Ectodermal cell (in vitro differentiated cells): Measurements from ENCODE around the gene NDST1.

Source experiments
- H3K27ac ChIP-seq: 2 replicates; pipeline ENCODE4 v1.7.0; 2013; ENCODE audit warnings: mild to moderate bottlenecking, low read depth, low read length; ENCODE audit not compliant: insufficient read depth, poor library complexity, severe bottlenecking
- H3K27me3 ChIP-seq: 2 replicates; pipeline ENCODE4 v1.7.0; 2013; ENCODE audit warnings: mild to moderate bottlenecking, low read length; ENCODE audit not compliant: insufficient read depth, control insufficient read depth, poor library complexity, severe bottlenecking
- H3K36me3 ChIP-seq: one replicate; pipeline ENCODE4 v1.7.0; 2013; ENCODE audit warnings: low read length; ENCODE audit not compliant: control insufficient read depth, insufficient read depth
- H3K4me1 ChIP-seq: one replicate; pipeline ENCODE4 v1.7.0; 2013; ENCODE audit warnings: low read length; ENCODE audit not compliant: control insufficient read depth, insufficient read depth
- H3K4me3 ChIP-seq: 2 replicates; pipeline ENCODE4 v1.7.0; 2013; ENCODE audit warnings: low read depth, low read length, control low read depth; ENCODE audit not compliant: insufficient read depth
- H3K9me3 ChIP-seq: 2 replicates; pipeline ENCODE4 v1.7.0; 2013; ENCODE audit warnings: mild to moderate bottlenecking, low read length, moderate library complexity; ENCODE audit not compliant: control insufficient read depth
- WGBS, 2 experiments: methylation state at CpG; one replicate each; pipeline ENCODE4 v1.1.7; 2013; ENCODE audit warnings: missing lambda C conversion rate in 2 of 2; 5-methylcytosine and 5-hydroxymethylcytosine counted together

NDST1 gene

GRCh38 chr5:150584556-150585335 lies 76.8 kb downstream of the NDST1 start:
- no peaks in the 10 kb centered on the region for H3K36me3 ChIP-seq
- no peak overlapping the region for H3K27ac ChIP-seq
- 86 to 91% methylated on average over 12 of the region's 12 CpGs for WGBS, 2 experiments
- no peak overlapping the region for H3K4me3 ChIP-seq
- peaks cover 8% of the 10 kb centered on the region for H3K4me1 ChIP-seq
- H3K9me3 ChIP-seq: no peaks in the 10 kb centered on the region
- H3K27me3 ChIP-seq: no peaks in the 10 kb centered on the region

DNA sequence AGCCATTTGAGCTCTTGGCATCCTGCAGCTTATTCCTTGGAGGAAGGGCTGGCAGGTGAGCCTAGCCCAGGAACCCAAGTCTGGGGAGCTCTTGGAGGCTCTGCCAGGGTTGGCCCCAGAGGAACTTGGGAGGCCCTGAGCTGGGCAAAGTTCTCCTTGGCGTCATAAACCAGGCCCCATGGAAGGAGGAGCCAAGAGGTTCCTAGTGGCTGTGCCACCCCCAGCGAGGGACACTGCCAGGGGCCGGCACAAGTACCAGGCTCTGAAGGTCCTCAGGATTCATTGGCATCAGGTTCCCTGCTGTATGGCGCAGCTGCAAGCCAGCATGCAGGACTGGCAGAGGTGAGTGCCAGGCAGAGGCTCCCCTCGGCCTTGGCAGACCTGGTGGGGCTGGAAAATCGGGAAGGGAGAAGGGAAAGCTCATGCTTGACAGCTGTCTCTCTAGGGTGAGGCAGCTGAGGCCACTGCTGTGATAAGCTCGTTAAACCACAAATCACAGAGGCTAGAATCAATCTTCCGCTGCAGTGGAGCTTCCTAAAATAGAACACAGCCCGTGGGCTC lies 77.9 kb downstream of the NDST1 start:
- Histone ChIP-seq H3K4me1 (peaks cover 13% of the 10 kb centered on the region), H3K4me3 (no peak overlapping the region), H3K9me3 (no peaks in the 10 kb centered on the region), H3K27ac (no peak overlapping the region), H3K27me3 (no peaks in the 10 kb centered on the region), H3K36me3 (no peaks in the 10 kb centered on the region)
- WGBS, 2 experiments: 85 to 90% methylated on average over 9 of the region's 9 CpGs

DNA sequence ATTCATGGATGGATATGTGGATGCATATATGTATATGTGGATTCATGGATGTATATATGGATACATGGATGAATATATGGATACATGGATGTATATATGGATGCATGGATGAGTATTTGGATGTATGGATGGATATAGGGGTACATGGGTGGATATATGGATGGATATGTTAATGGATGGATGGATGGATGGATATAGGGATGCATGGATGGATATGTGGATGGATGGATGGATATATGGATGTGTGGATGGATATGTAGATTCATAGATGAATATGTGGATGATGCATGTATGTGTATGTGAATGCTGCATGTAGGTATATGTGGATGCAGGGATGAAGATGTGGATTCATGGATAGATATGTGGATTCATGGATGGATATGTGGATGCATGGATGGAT lies 79.1 kb downstream of the NDST1 start:
- no peaks in the 10 kb centered on the region for H3K9me3 ChIP-seq
- H3K27ac ChIP-seq: no peak overlapping the region
- no peaks in the 10 kb centered on the region for H3K27me3 ChIP-seq
- H3K4me3 ChIP-seq: no peak overlapping the region
- no peaks in the 10 kb centered on the region for H3K36me3 ChIP-seq
- peaks cover 19% of the 10 kb centered on the region for H3K4me1 ChIP-seq

GRCh38 chr5:150587856-150588595 lies 80.1 kb downstream of the NDST1 start:
- no peak overlapping the region for H3K27ac ChIP-seq

GRCh38 chr5:150588596-150588890 lies 80.6 kb downstream of the NDST1 start:
- peaks cover 11% of the 10 kb centered on the region for H3K4me1 ChIP-seq
- no peak overlapping the region for H3K27ac ChIP-seq
- H3K36me3 ChIP-seq: no peaks in the 10 kb centered on the region
- WGBS, 2 experiments: 90 to 91% methylated on average over 1 of the region's 1 CpG
- H3K27me3 ChIP-seq: no peaks in the 10 kb centered on the region
- H3K4me3 ChIP-seq: no peak overlapping the region
- no peaks in the 10 kb centered on the region for H3K9me3 ChIP-seq

More at GRCh38 chr5:150587856-150588595, 80.1 kb downstream of the NDST1 start:
- Histone ChIP-seq H3K9me3 (no peaks in the 10 kb centered on the region), H3K27me3 (no peaks in the 10 kb centered on the region), H3K36me3 (no peaks in the 10 kb centered on the region), H3K4me3 (no peak overlapping the region), H3K4me1 (peaks cover 11% of the 10 kb centered on the region)
- 91 to 93% methylated on average over 6 of the region's 6 CpGs for WGBS, 2 experiments

GRCh38 chr5:150589862-150590601 lies 82.1 kb downstream of the NDST1 start:
- WGBS, 2 experiments: 79 to 83% methylated on average over 12 of the region's 12 CpGs
- Histone ChIP-seq H3K27me3 (no peaks in the 10 kb centered on the region), H3K4me1 (peaks cover 11% of the 10 kb centered on the region)

GRCh38 chr5:150590979-150591695 lies 83.2 kb downstream of the NDST1 start:
- WGBS, 2 experiments: 52 to 57% methylated on average over 11 to 12 of the region's 12 CpGs
- Histone ChIP-seq H3K27ac (no peak overlapping the region), H3K9me3 (no peaks in the 10 kb centered on the region), H3K36me3 (no peaks in the 10 kb centered on the region), H3K27me3 (no peaks in the 10 kb centered on the region), H3K4me3 (no peak overlapping the region), H3K4me1 (peaks cover 21% of the 10 kb centered on the region)

More at GRCh38 chr5:150589862-150590601, 82.1 kb downstream of the NDST1 start:
- Histone ChIP-seq H3K36me3 (no peaks in the 10 kb centered on the region), H3K27ac (no peak overlapping the region), H3K4me3 (no peak overlapping the region), H3K9me3 (no peaks in the 10 kb centered on the region)

DNA sequence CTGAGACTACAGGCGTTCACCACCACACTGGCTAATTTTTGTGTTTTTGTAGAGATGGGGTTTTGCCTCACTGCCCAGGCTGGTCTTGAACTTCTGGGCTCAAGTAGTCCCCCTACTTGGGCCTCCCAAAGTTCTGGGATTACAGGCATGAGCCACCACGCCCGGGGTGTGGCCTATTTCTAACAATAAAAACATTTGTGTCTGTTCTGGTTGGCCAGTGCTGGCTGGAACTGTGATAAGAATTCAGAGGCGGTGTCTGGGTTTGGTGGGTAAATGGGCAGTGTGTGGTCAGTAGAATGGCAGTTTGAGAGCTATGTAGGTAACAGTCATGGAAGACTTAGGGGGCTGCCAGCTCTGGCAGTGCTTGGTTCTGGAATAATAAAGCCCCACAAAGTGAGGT lies 85.7 kb downstream of the NDST1 start:
- H3K4me3 ChIP-seq: no peak overlapping the region
- no peaks in the 10 kb centered on the region for H3K27me3 ChIP-seq
- H3K4me1 ChIP-seq: peaks cover 24% of the 10 kb centered on the region
- WGBS, 2 experiments: 77 to 79% methylated on average over 4 of the region's 4 CpGs
- H3K27ac ChIP-seq: no peak overlapping the region
- H3K9me3 ChIP-seq: no peaks in the 10 kb centered on the region
- H3K36me3 ChIP-seq: no peaks in the 10 kb centered on the region

- no peaks in the 10 kb centered on the region for H3K36me3 ChIP-seq
- H3K4me3 ChIP-seq: no peak overlapping the region
- no peak overlapping the region for H3K27ac ChIP-seq
- no peaks in the 10 kb centered on the region for H3K27me3 ChIP-seq
- H3K9me3 ChIP-seq: no peaks in the 10 kb centered on the region
- H3K4me1 ChIP-seq: peaks cover 24% of the 10 kb centered on the region
- WGBS, 2 experiments: 86 to 87% methylated on average over 7 of the region's 7 CpGs
Measured at GRCh38 chr5:150593996-150594395, 86.1 kb downstream of the NDST1 start.
